Left colon (tissue), 2 donors: ENCODE data around the gene ZNF415. TPM values are rescaled to one million over a fixed set of nuclear protein-coding genes. Genes with fewer than 3 reads are reported as not detected.
"Not testable (repeated sequence)": the region's sequence is repeated elsewhere in the genome, so short reads cannot be mapped to it uniquely, and the experiment has no call there.

Source experiments
- ATAC-seq: fragments of 200-7000 bp; cut with Tn5 transposase; one replicate; pipeline ENCODE4 v1.9.1; 2020; ENCODE audit warnings: mild to moderate bottlenecking, moderate library complexity
- DNase-seq, 2 donors: peaks; one replicate each; pipeline ENCODE4 v3.0.0-alpha.2; 2020
- intact Hi-C, 2 donors: fragments of 100-400 bp; cut with DNase I in 1 of 2; cut with micrococcal nuclease in 1 of 2; formaldehyde crosslinking; loops; one replicate each; pipeline versions ENCODE4 v1.11.2 to v1.14.0; 2022; cut with DNase I, micrococcal nuclease
- total RNA-seq, 2 donors: library from RNA; stranded (reverse); fragmentation: NEBNext Ultra II Directional; extraction: Animal tissue kit (Norgen Biotek cat#: 25700); gene quantifications; one replicate each; pipeline ENCODE4 v1.2.1, GENCODE V29; 2021
- donor health status: DM: no; HTN: no; CAD: no.
- donor health status: DM: yes; HTN: yes; CAD: no.

The ZNF415 gene
- total RNA-seq, 2 donors from 2014 or later, result 6.1 to 7.2 TPM

DNA sequence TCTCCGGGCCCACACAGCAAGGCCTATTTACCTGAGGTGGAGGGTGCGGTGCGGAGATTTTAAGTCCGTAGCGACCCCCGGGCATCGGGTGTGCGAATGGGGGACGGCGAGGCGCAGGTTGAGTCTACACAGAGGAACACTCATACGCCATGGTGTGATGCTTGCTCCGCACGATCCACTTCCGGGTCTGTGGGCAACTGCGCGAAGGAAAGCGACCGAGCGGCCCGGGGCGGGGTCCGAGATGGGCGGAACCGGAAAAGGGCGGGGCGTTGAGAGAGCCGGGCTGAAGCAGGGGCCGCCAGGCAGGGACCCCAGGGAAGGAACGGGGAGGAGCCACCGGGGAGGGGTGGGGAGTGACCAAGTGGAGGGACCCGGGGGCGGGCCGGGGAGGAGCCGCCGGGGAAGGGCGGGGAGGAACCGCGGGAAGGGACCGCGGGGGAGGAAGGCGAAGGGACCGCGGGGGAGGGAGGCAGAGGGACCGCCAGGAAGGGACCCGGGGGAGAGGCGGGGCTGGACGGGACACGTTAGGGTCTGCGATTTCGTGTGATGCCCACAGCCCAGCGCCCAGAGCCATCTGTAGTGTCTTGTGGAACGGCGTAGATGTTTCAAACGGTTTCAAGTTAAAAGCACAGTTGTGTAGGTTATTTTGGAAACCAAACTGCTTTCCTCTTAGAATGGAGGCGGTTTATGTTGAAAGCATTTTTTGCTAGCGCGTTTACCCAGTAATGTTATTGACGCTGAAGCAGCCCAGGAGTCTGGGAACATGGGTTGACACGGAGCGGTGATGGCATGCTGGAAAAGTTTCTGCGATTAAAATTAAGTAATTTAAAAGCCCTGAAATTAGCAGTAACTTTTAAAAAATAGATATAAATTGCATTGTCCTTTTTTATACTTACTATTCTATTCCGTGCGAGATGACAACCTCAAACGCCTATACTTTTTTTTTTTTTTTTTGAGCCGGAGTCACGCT is 29.2 kb downstream of the ZNF415 start, which contains the start of gene ZNF160:
ZNF160 (minus strand) TSS at position 189 of the 970 bp plus-strand sequence. CDS start 17,146 bp downstream, outside the sequence.
- intact Hi-C loops, result no loop called here
- ATAC-seq (peak; percentile 98), DNase-seq (peak; percentile 99)

DNA sequence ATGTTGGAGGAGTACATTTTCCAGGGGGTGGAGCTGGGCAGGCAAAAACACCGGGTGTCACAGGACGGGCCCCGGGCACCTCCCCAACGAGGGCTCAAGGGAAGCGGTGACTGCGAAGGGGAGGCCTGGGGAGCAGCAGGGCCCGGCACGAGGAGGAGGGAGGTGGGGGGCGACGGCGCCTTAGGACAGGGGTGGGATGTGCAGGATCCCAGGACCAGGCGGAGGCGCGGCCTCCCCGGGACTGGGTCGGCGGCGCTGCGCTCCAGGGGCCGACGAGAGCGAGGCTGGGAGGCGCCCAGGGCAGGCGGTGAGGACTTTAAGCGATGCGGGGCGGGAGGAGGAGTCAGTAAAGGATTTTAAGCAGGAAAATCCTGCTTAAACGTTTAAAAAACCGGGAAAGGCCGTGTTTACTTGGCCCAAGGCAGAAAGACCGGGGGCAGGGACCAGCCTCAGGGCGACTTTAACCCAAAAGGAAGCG is 29.9 kb downstream of the ZNF415 start:
- intact Hi-C loops, result no loop called here
- peak; percentile 57 for ATAC-seq

DNA sequence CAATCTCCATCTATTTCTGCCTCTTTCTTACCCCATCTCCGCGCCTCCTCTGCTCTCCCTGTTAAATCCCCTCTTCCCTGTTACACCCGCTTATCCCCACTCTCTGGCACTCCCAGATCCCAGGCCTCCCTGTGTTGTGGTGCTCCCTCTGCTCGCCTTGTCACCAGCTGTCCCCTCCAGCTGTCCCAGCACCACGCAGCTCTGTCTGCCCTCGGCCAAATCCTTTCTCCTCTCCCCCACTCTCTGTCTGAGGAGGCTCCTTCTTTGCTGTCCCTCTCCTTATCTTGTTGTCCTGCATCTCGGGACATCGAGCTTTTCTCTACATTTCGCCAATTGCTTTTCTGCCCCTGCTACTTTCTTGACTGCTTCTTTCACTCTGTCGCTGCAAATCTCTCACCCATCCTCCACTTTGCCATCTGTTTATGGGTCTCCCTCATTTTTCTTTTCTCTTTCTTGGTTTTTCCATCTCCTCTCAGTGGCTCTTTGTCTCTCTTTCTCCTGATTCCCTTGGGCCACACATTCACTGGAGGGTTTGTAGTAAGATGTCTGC is 30.4 kb downstream of the ZNF415 start:
- ATAC-seq (no peak), DNase-seq (no peak)
- intact Hi-C loops, result no loop called here

More for the DNA sequence above, 29.9 kb downstream of the ZNF415 start:
- DNase-seq, result peak; percentile 31 to 56

DNA sequence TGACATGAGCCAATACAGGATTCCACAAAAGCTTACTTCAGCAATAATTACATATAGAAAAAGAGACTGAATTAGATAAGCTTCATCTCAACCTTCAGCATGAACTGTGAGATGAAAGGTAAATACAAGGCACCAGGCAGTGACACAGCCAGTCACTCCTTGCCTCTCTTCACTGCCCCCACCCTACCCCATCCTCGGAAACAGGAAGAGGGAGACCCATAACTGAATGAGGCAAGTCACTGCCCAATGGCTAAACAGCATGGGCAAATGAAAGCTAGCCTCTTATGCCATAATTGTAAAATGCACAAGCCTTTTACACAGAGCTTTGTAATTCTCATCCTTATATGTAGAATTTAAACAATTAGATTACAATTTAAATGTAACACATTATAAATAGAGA is 31.2 kb downstream of the ZNF415 start:
- DNase-seq (no peak), ATAC-seq (no peak)
- intact Hi-C loops, result no loop called here

DNA sequence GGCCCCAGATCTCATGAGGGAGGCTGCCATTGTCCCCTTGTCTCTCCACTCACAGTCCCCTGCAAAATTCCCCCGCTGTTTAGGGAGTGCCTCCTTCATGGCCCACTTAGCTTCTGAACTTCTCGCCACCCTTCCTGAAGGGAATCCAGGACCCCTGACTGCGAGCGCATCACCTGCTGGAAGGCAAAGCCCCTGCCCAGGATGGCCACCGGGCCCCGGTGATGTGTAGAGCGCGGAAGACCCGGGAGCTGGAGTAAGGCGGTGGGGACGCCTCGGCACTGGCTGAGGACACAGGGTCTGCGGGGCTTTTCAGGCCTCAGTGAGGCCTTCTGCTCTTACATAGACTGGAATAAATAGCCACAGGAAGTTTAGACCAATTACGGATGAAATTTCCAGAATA is 34.1 kb downstream of the ZNF415 start:
- intact Hi-C loops, DNase-seq, ATAC-seq: not testable (repeated sequence)

DNA sequence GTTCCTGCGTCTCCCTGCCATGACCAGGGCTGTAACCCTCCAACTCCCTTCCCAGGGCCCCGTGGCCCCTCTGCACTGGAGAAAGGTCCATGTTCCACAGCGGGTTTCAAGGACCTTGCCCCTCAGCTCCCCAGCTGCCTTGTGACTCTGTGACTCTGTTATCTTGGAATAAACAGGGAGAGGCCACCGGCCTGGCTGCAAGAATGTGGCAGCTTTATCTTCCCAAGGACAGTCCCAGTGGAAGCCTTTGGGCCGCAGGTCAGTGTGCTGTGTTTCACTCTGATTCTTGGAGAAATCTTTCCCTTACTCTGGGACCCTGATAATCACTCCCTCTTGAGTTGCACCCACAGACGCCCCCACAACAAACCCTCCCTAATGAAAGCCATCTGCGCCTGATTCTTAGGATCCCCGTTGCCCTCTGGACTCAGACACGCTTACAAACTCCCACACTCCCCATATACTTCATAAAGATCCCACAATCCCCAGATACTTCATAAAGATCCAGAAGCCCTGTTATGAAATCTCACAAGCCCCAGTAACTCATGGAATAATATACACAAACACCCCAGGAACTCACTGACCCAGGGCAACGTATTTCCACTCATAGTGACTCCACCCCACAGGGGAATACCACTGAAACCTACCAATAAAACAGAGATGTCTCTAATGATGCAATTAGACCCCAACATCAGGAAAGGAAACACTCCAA is 35.6 kb downstream of the ZNF415 start:
- ATAC-seq, intact Hi-C loops, DNase-seq: not testable (repeated sequence)

DNA sequence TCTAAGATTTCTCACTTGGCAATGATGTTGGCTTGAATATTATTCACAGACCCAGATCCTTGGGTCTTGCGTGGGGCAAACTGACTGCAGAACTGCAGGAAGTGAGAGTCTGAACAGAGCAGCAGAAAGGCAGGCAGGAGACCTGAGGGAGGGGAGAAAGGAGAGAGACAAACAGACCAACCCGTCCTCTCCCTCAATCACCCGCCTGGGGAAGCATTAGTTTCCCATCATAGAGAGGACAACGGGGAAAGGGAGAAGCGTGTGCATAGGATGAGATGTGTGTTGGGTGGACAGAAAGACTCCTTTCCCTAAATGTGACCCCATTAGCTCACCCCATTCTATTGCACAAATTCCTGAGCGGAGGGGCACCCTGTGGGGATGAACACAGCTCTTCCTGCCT is 36.1 kb downstream of the ZNF415 start:
- intact Hi-C loops, DNase-seq, ATAC-seq: not testable (repeated sequence)

DNA sequence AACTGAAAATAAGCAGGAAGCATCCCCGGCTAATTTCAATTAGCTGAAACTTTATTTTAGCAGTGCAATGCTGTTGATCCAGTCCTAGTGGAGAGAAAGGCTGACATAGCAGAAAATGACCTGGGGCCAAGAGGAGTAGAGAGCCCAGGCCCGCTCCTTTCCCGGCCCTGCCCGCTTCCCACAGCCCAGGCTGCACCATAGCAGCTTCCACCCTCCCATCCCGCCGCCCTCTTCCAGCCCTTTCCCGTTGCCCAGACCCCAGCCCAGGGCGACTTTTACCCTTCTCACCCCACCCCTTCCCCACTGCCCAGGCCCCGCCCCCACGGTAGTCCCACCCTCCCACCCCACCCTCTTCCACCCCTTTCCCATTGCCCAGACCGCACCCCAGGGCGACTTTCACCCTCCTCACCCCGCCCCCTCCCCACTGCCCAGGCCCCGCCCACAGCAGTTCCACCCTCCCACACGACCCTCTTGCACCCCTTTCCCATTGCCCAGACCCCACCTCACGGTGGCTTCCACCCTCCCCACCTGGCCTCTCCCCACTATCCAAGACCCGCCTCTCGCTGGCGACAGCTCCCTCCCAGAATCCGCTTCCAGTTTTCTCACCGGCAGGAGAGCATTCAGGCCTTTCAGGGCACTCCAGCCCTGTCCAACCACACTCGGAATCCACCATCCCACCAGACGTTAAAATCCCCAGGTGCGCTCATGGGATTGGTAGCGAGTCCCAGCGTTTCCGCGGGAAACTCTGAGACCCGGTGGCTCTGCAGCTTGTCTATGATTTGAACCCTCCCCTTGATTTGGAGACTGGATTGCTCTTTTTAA is 37.7 kb downstream of the ZNF415 start:
- intact Hi-C loops, result no loop called here
- ATAC-seq (no peak), DNase-seq (no peak)

DNA sequence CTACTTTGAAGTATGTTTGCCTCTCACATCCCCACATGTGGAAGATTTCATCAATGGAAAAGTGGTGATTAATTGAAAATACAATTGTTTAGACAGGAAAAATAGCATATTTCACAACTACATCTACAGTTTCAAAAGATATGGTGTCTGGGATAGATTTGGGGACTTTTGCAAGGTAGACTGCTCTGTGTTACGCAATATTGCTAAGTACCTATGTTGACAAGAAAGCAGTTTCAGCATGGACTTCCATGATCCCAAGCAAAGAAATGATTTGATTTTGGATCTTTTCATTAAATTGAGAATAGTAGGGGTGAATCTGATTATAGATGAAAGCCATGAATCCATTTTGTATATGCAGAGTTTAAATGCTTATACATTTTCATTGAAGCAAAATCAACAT is 40.0 kb downstream of the ZNF415 start:
- ATAC-seq, result no peak
- no peak for DNase-seq
- intact Hi-C loops, result no loop called here

DNA sequence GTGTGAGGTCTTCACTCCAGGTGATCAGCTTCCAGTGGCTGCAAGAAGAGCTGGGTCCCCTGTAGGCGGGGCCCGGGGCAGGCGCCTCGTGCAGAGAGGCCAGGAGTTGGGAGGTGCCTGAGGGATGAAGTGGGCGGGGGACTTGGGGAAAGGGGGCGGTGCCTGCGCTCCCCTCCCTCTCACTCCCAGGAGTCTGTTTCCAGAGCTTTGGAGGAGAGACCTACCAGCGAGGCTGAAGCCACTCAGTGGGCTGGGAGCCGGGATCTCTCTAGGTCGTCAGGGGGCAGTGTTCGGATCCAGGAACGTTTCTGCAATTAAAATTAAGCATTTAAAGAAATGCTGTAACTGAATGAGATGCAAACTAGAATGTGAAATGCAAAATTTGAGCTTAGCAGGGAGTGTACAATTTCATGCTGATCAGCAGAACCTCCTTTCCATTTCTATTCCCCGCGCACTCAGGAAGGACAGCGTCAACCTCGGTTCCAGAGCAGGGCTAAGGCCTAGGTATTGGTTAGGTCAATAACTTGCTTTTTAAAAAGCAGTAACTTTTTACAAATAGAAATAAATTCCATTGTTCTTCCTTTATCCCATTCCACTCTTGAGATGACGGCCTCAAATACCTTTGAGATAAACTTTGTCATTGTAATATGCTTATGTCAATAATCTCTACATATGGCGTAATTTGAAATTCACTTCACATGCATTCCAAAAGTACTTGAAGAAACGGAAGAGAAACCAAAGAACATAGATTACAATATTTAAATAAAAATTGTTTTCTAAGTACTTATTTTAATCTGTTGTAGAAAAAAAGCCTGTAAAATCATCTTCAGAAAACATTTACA is 41.1 kb downstream of the ZNF415 start:
- intact Hi-C loops, result no loop called here
- no peak for ATAC-seq
- no peak for DNase-seq

DNA sequence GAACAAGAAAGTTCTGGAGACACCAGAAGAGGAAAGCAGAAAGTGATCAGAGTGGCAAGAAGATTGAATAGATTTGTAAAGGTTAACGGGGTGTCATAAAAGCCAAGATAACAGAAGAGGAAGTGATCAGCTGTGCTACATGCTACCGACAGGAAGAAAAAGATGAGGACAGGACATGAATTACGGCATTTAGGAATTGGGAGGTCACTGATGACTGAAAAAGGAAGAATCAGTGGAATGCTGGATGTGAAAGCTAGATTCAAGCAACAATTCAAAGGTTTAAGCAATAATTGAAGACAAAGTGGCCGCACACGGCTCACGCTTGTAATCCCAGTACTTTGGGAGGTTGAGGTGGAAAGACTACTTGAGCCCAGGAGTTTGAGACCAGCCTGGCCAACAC is 44.6 kb downstream of the ZNF415 start:
- DNase-seq, result no peak
- no peak for ATAC-seq
- intact Hi-C loops, result no loop called here

DNA sequence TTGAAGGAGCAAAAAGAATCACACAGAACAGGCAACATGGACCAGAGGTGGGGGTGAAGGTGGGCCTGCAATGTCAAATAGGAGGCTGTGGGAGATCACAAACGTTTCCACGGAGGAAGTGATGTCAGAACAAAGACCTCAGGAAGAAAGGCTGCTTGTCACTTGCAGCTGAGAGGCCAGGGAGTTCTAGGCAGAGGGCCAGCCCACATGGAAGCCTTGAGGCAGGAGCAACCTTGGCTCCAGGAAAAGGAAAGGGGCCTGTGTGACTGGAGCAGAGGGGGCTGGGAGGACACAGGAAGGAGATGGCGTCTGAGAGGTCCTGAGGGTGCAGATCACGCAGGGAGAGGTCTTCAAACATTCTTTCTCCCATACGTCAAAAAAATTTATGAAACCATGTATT is 45.8 kb downstream of the ZNF415 start:
- DNase-seq (no peak), ATAC-seq (no peak)
- intact Hi-C loops, result no loop called here

DNA sequence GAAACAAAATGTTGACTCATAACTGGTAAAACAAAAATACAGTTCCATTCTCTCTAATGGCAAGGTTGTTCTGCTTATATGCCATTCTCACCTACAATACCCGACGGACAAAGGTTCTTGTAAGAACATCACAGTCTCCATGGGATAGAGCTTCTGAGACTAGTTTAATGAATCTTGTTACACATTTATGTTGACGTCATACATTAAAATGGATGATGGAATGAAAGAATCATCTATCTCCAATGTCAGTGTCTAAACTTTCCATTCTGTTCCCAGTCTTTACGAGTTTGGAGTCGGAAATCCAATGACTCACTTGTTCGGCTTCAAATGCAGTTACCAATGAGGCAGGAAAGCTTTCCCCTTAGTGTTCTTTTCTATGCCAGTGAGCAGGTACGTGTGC is 47.2 kb downstream of the ZNF415 start:
- no peak for ATAC-seq
- intact Hi-C loops, result no loop called here
- no peak for DNase-seq

DNA sequence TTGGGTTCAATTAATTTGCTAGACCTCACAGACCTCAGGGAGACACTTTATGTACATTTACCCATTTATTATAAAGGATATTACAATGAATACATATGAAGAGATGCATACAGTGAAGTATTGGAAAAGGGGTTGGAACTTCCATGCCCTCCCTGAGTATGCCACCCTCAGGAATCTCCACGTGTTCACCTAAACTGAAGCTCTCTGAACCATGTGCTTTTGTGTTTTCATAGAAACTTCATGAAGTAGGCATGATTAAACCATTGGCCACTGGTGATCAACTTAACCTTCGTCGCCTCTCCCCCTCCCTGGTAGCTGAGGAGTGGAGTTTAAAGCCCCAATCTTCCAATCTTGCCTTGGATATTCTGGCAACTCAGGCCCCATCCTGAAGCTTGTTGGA is 49.8 kb downstream of the ZNF415 start:
- DNase-seq (no peak), ATAC-seq (no peak)
- intact Hi-C loops, result no loop called here

DNA sequence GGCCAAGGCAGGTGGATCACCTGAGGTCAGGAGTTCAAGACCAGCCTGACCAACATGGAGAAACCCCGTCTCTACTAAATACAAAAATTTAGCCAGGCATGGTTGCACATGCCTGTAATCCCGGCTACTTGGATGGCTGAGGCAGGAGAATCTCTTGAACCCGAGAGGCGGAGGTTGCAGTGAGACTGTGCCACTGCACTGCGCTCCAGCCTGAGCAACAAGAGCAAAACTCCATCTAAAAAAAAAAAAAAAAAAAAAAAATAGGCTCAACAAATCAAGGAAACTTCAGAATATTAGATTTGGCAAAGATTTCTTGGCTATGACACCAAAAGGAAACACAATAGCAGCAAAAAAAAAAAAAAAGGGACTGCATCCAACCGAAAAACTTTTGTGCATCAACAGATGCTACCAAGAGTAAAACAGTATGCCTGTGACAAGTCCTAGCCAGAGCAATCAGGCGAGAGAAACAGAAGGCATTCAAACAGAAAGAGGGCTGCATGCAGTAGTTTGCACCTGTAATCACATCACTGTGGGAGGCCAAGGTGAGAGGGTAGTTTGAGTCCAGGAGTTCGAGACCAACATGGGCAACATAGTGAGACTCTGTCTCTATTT is 53.3 kb downstream of the ZNF415 start:
- no peak for ATAC-seq
- intact Hi-C loops, result no loop called here
- no peak for DNase-seq

DNA sequence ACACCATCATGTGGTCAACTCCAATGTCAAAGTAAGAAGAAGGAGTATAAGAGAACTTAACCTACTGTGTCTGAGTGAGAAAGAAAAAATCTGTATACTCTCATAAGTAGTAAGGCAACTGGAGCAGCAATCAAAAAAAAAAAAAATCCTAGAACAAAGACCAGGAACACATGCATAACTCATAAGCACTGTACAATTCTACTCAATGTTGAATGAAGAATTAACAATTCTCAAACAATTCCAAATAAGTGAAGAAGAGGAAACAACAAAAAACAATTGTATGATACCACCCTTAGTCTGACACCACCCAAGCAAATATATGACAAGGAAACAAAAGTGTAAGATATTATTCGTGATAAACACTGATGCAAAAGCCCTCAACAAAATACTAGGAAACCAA is 54.0 kb downstream of the ZNF415 start:
- no peak for ATAC-seq
- intact Hi-C loops, result no loop called here

DNA sequence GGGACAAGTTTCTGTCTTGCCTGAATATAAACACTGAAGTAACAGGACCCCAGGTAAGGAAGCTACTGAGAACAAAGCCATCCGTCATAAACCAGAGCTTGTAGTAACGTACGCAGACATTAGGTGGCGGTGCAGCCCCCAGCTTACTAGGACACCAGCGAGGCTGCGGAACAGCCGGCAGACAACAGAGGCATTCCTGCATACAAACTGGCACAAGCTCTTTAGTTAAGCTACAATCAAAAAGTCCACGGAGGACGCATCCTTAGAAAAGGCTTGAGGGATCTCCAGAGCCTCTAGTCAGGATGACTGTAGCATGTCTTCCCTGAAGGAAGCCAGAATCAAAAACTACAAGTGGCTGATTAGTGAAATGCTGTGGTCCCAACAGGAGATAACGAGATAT is 55.7 kb downstream of the ZNF415 start:
- intact Hi-C loops, result no loop called here

More for the DNA sequence above, 54.0 kb downstream of the ZNF415 start:
- DNase-seq, result no peak

More for the DNA sequence above, 55.7 kb downstream of the ZNF415 start:
- DNase-seq, result no peak
- ATAC-seq, result no peak
